Measurements from ENCODE around the gene MMP7. TPM values are rescaled to one million over a fixed set of nuclear protein-coding genes. Genes with fewer than 3 reads are reported as not detected.
A peak's percentile ranks its signal among the peaks of the same experiment; 100 is the strongest.

MMP7 gene
- total and polyA plus RNA-seq, 2 donors (not counting 3 experiments of a cell fraction or from before 2014, with no cell fraction given): 0.65 TPM; not detected in 1

- peak; percentile 77 for FAIRE-seq
- CTCF ChIA-PET: interaction anchor here (1.4 kb wide), 2 partner anchors 39 to 93 kb away, joined by 3 read pairs; no protein-coding TSS in a partner anchor
- intact Hi-C loops (cut with micrococcal nuclease) (no loop called here), dilution Hi-C loops (cut with MboI; ENCODE audit: extremely low pct_ligation_motif_present, low sequenced_read_pairs) (no loop called here)
- TF ChIP-seq FOS (IDR thresholded peaks at IDR 0.05; ENCODE audit: borderline replicate concordance, insufficient read depth, low read length) (peak; percentile 54), POLR2A (IDR thresholded peaks at IDR 0.05; ENCODE audit: low read depth, low read length) (no peak)
- no peak overlapping the region for H3K9ac ChIP-seq (replicated peaks; ENCODE audit: extremely low read depth, insufficient read depth, low read length)
- H3K79me2 ChIP-seq (ENCODE audit: control insufficient read depth, insufficient read depth, low read length): no peaks in the 10 kb centered on the region
- POLR2A ChIA-PET: no interaction called here
- H3K27ac ChIP-seq (ENCODE audit: insufficient read depth, low read depth, low read length): no peak overlapping the region
- H3K4me2 ChIP-seq (ENCODE audit: insufficient read depth, low read length): no peak overlapping the region
- no peak overlapping the region for H2AFZ ChIP-seq (ENCODE audit: low read depth, low read length)
- no peaks in the 10 kb centered on the region for H3K9me1 ChIP-seq (replicated peaks; ENCODE audit: control insufficient read depth, extremely low read depth, insufficient read depth, low read length)
- BruUV-seq (replicated peaks): no TSS peak
- no peaks in the 10 kb centered on the region for H3K9me3 ChIP-seq (replicated peaks; ENCODE audit: control insufficient read depth, insufficient read depth, low read length)
- no peaks in the 10 kb centered on the region for H4K20me1 ChIP-seq (replicated peaks; ENCODE audit: control insufficient read depth, extremely low read depth, insufficient read depth, low read length)
- no peak overlapping the region for H3K4me3 ChIP-seq (replicated peaks in 1 of 3; ENCODE audit: insufficient read depth in 1 of 3, low read depth in 1 of 3, low read length in 3 of 3)
- no peaks in the 10 kb centered on the region for H3K27me3 ChIP-seq (ENCODE audit: control insufficient read depth in 2 of 2, insufficient read depth in 2 of 2, low read length in 2 of 2)
- peaks cover 4% of the 10 kb centered on the region for H3K4me1 ChIP-seq (ENCODE audit: control insufficient read depth, extremely low read depth, insufficient read depth, low read length)
- DNase-seq (ENCODE audit: low read depth, low spot score): no peak
- H3K36me3 ChIP-seq (ENCODE audit: control insufficient read depth in 2 of 2, extremely low read depth in 1 of 2, insufficient read depth in 2 of 2, low read length in 2 of 2): no peaks in the 10 kb centered on the region
Observed at GRCh38 chr11:102573851-102574250, 43.3 kb upstream of the MMP7 start.

- DNase-seq (ENCODE audit: low read depth, low spot score) (no peak), FAIRE-seq (no peak)
- Histone ChIP-seq H3K27me3 (ENCODE audit: control insufficient read depth in 2 of 2, insufficient read depth in 2 of 2, low read length in 2 of 2) (no peaks in the 10 kb centered on the region), H3K27ac (ENCODE audit: insufficient read depth, low read depth, low read length) (no peak overlapping the region), H3K9me1 (replicated peaks; ENCODE audit: control insufficient read depth, extremely low read depth, insufficient read depth, low read length) (no peaks in the 10 kb centered on the region), H3K36me3 (ENCODE audit: control insufficient read depth in 2 of 2, extremely low read depth in 1 of 2, insufficient read depth in 2 of 2, low read length in 2 of 2) (no peaks in the 10 kb centered on the region), H3K9ac (replicated peaks; ENCODE audit: extremely low read depth, insufficient read depth, low read length) (no peak overlapping the region), H3K4me3 (replicated peaks in 1 of 3; ENCODE audit: insufficient read depth in 1 of 3, low read depth in 1 of 3, low read length in 3 of 3) (no peak overlapping the region), H3K79me2 (ENCODE audit: control insufficient read depth, insufficient read depth, low read length) (no peaks in the 10 kb centered on the region), H3K4me2 (ENCODE audit: insufficient read depth, low read length) (no peak overlapping the region), H4K20me1 (replicated peaks; ENCODE audit: control insufficient read depth, extremely low read depth, insufficient read depth, low read length) (no peaks in the 10 kb centered on the region), H3K9me3 (replicated peaks; ENCODE audit: control insufficient read depth, insufficient read depth, low read length) (no peaks in the 10 kb centered on the region), H3K4me1 (ENCODE audit: control insufficient read depth, extremely low read depth, insufficient read depth, low read length) (peaks cover 4% of the 10 kb centered on the region), H2AFZ (ENCODE audit: low read depth, low read length) (no peak overlapping the region)
- BruUV-seq (replicated peaks): no TSS peak
- dilution Hi-C loops (cut with MboI; ENCODE audit: extremely low pct_ligation_motif_present, low sequenced_read_pairs): no loop called here
- intact Hi-C loops (cut with micrococcal nuclease): no loop called here
- TF ChIP-seq POLR2AphosphoS5 (IDR thresholded peaks at IDR 0.05; ENCODE audit: insufficient read depth, low read depth, low read length) (no peak), FOS (IDR thresholded peaks at IDR 0.05; ENCODE audit: borderline replicate concordance, insufficient read depth, low read length) (no peak), JUN (IDR thresholded peaks at IDR 0.05; ENCODE audit: borderline replicate concordance, insufficient read depth, insufficient read length, low read depth) (no peak), EZH2 (IDR thresholded peaks at IDR 0.05; ENCODE audit: borderline replicate concordance, low read depth, low read length, severe bottlenecking) (no peak), GATA2 (IDR thresholded peaks at IDR 0.05; ENCODE audit: insufficient read depth, insufficient read length, low read depth, low read length) (no peak), CTCF (IDR thresholded peaks at IDR 0.05; ENCODE audit: extremely low read depth in 1 of 2, insufficient read depth in 1 of 2, low read depth in 1 of 2, low read length in 2 of 2) (no peak), MYC (IDR thresholded peaks at IDR 0.05; ENCODE audit: low read depth, low read length) (no peak), POLR2A (IDR thresholded peaks at IDR 0.05; ENCODE audit: low read depth, low read length) (no peak), MAX (IDR thresholded peaks at IDR 0.05; ENCODE audit: insufficient read depth, insufficient read length) (no peak)
- ChIA-PET POLR2A (no interaction called here), CTCF (interaction anchor here (1.4 to 2.2 kb wide), 2 partner anchors 41 to 94 kb away, joined by 3 to 4 read pairs; no protein-coding TSS in a partner anchor)
Observed at GRCh38 chr11:102572554-102573220, 42.1 kb upstream of the MMP7 start.
